Type B pancreatic cell (in vitro differentiated cells): ENCODE results near the gene SCGB1D1. TPM values are rescaled to one million over a fixed set of nuclear protein-coding genes. Genes with fewer than 3 reads are reported as not detected.

Source experiments
- DNase-seq: peaks from one replicate; pipeline ENCODE4 v3.0.0; 2021; ENCODE audit warnings: mixed read lengths; ENCODE audit not compliant: unreplicated experiment; ENCODE audit errors: extremely low spot score
- H3K27ac Mint-ChIP-seq: 2 replicates; pipeline ENCODE4 v1.8.0; 2021; ENCODE audit warnings: mild to moderate bottlenecking, mixed read lengths
- H3K27me3 Mint-ChIP-seq: 2 replicates; pipeline ENCODE4 v1.8.0; 2021; ENCODE audit warnings: mixed read lengths
- H3K36me3 Mint-ChIP-seq: 2 replicates; pipeline ENCODE4 v1.8.0; 2021; ENCODE audit warnings: mixed read lengths
- H3K4me1 Mint-ChIP-seq: one replicate; pipeline ENCODE4 v1.8.0; 2021; ENCODE audit warnings: mixed read lengths; ENCODE audit not compliant: unreplicated experiment
- H3K4me3 Mint-ChIP-seq: 2 replicates; pipeline ENCODE4 v1.8.0; 2021; ENCODE audit warnings: mild to moderate bottlenecking, mixed read lengths
- H3K9me3 Mint-ChIP-seq: 2 replicates; pipeline ENCODE4 v1.8.0; 2021; ENCODE audit warnings: mixed read lengths
- total RNA-seq: library from RNA; stranded (reverse); gene quantifications from 2 replicates; pipeline ENCODE4 v1.2.1, GENCODE V29; 2021; ENCODE audit warnings: low replicate concordance
- TF ChIP-seq, protein P1 (sequence below): fragments of 200-600 bp; sonication (generic); conservative IDR thresholded peaks from 2 replicates; pipeline ENCODE4 v1.5.0; 2021; ENCODE audit warnings: antibody characterized with exemption, mild to moderate bottlenecking

SCGB1D1 gene
- total RNA-seq, 1 donor from 2014 or later: not detected

DNA sequence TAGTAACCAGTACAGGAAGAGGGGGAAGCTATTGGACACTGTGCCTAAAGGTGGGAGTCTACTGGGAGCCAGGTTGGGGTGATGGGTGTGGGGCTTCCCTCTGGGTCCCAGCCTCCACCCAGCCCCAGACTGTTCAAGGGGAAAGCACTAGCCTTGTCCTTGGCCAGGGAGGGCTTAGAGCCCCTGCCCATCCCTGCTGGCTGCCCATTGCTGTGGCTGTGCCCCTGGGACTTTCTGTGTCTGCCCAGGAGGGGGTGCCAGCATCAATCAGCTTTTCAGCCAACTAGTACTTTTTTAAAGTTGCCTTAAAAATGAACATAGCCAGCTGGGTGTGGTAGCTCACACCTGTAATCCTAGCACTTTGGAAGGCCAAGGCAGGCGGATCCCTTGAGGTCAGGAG lies 46.3 kb upstream of the SCGB1D1 start:
- H3K36me3 Mint-ChIP-seq: peaks cover 3% of the 10 kb centered on the region
- no peak overlapping the region for H3K4me3 Mint-ChIP-seq
- H3K9me3 Mint-ChIP-seq: no peaks in the 10 kb centered on the region
- H3K27me3 Mint-ChIP-seq: no peaks in the 10 kb centered on the region
- H3K27ac Mint-ChIP-seq: no peak overlapping the region
- no peaks in the 10 kb centered on the region for H3K4me1 Mint-ChIP-seq
- DNase-seq: peak; percentile 59
- TF ChIP-seq, protein P1, sequence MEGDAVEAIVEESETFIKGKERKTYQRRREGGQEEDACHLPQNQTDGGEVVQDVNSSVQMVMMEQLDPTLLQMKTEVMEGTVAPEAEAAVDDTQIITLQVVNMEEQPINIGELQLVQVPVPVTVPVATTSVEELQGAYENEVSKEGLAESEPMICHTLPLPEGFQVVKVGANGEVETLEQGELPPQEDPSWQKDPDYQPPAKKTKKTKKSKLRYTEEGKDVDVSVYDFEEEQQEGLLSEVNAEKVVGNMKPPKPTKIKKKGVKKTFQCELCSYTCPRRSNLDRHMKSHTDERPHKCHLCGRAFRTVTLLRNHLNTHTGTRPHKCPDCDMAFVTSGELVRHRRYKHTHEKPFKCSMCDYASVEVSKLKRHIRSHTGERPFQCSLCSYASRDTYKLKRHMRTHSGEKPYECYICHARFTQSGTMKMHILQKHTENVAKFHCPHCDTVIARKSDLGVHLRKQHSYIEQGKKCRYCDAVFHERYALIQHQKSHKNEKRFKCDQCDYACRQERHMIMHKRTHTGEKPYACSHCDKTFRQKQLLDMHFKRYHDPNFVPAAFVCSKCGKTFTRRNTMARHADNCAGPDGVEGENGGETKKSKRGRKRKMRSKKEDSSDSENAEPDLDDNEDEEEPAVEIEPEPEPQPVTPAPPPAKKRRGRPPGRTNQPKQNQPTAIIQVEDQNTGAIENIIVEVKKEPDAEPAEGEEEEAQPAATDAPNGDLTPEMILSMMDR: no peak

DNA sequence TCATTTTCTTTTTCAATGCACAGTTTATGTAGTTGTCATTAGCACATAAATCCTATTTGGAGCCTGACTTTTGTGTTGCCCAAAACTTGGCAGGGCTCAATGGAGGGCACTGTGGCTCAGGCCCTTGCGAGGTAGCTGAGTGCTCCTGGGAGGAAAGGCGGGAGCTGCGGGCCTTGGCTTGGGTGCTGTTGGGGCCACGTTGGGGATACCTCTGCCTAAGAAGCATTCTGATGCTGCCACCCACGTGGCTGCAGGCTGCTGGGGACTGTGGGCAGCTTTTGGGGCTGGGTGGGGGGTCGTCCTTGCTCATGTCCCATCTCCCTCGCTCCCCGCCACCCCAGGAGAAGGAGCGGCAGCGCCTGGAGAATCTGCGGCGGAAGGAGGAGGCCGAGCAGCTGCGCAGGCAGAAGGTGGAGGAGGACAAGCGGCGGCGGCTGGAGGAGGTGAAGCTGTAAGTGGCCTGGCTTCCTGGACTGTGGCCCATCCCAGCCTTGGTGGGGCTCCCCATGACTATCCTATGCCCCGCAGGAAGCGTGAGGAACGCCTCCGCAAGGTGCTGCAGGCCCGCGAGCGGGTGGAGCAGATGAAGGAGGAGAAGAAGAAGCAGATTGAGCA lies 45.3 kb upstream of the SCGB1D1 start:
- peaks cover 10% of the 10 kb centered on the region for H3K36me3 Mint-ChIP-seq
- TF ChIP-seq, protein P1: no peak
- H3K27ac Mint-ChIP-seq: no peak overlapping the region
- no peaks in the 10 kb centered on the region for H3K4me1 Mint-ChIP-seq
- H3K4me3 Mint-ChIP-seq: no peak overlapping the region
- DNase-seq: peak; percentile 62
- H3K27me3 Mint-ChIP-seq: no peaks in the 10 kb centered on the region
- no peaks in the 10 kb centered on the region for H3K9me3 Mint-ChIP-seq

DNA sequence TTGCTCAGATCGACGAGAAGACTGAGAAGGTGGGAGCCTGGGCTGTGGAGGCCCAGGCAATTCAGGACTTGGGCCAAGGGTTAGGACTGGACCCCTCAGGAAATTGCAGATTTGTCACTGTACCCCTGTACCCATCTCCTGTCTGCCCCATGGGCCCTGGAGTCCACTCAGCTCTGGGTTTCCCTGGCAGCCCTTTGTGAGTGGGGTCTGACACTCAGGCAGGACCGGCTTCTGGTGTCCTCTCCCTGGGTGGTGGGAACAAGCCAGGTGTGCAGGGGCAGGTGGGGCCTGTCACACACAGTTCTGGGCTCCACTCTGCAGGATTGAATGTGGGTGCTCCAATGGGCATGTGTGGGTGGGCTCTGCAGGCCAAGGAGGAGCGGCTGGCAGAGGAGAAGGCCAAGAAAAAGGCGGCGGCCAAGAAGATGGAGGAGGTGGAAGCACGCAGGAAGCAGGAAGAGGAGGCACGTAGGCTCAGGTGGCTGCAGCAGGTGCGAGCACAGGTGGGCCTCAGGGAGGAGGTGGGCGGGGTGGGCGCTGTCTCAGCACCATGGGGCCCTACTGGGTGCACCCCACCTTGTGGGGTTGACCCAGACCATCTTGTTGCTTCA lies 44.6 kb upstream of the SCGB1D1 start:
- no peak overlapping the region for H3K4me3 Mint-ChIP-seq
- H3K27ac Mint-ChIP-seq: no peak overlapping the region
- DNase-seq: peak; percentile 64
- H3K9me3 Mint-ChIP-seq: no peaks in the 10 kb centered on the region
- no peaks in the 10 kb centered on the region for H3K4me1 Mint-ChIP-seq
- peaks cover 11% of the 10 kb centered on the region for H3K36me3 Mint-ChIP-seq
- TF ChIP-seq, protein P1: no peak
- H3K27me3 Mint-ChIP-seq: no peaks in the 10 kb centered on the region

DNA sequence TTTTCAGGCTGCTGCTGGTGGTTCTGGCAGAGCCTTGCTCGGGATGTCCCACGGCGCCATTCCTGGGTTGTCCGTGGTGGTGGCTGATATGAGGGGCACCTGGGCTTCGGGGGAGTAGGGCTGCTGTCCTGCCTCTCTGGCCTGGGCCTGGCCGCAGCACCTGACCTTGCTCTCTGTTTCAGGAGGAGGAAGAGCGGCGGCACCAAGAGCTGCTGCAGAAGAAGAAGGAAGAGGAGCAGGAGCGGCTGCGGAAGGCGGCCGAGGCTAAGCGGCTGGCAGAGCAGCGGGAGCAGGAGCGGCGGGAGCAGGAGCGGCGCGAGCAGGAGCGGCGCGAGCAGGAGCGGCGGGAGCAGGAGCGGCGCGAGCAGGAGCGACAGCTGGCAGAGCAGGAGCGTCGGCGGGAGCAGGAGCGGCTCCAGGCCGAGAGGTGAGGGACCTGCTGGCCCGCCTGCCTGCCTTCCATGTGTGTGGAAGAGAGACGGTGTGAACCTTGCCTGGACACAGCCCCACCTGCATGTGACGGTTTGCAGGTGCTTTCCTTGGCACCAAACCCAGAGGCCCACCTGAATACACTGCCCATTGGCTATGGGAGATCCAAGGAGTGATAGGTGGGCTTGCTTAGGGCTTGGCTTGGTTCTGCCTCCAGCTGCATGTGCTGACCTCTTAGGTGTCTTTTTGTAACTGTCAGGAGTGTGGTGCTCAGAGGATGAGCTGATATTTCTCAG lies 43.4 kb upstream of the SCGB1D1 start:
- no peaks in the 10 kb centered on the region for H3K9me3 Mint-ChIP-seq
- no peak overlapping the region for H3K27ac Mint-ChIP-seq
- TF ChIP-seq, protein P1: no peak
- peaks cover 18% of the 10 kb centered on the region for H3K36me3 Mint-ChIP-seq
- DNase-seq: peak; percentile 36
- H3K4me1 Mint-ChIP-seq: no peaks in the 10 kb centered on the region
- no peak overlapping the region for H3K4me3 Mint-ChIP-seq
- H3K27me3 Mint-ChIP-seq: no peaks in the 10 kb centered on the region

DNA sequence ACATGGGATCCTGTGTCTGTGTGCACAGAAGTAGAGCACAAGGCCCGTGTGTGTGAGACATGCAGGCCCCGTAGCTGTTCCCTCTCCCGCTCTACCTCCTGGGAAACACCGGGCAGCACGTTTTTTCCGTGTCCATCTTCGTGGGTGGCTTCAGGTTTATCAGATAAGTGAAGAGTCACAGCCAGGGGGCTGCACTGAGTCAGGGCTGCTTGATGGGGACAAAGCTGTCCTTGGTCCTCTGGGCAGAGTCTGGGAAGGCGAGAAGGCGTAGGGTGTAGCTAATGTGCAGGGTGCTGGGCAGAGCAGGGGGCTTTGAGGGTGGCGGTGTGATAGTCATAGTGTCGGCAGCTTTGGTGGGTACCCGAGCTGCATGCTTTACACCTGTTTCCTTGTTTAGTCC lies 42.5 kb upstream of the SCGB1D1 start:
- Mint-ChIP-seq H3K27me3 (no peaks in the 10 kb centered on the region), H3K4me3 (no peak overlapping the region), H3K9me3 (no peaks in the 10 kb centered on the region), H3K27ac (no peak overlapping the region), H3K36me3 (peaks cover 18% of the 10 kb centered on the region), H3K4me1 (no peaks in the 10 kb centered on the region)
- peak; percentile 55 for DNase-seq
- TF ChIP-seq, protein P1: no peak
